NCI-H82 treated with DMSO at 0.1 percent for 48 hours (cell line): ENCODE results near the gene CCDC38.

ENCODE experiments used
- DNase-seq: peaks from one replicate; lab custom pipeline; 2025; ENCODE audit not compliant: unreplicated experiment; lab: John Stamatoyannopoulos, UW

The CCDC38 gene

GRCh38 chr12:95962222-95962621 is 19.8 kb upstream of the CCDC38 start:
- no peak for DNase-seq

- DNase-seq, result no peak
These were observed 17.8 kb upstream of the CCDC38 start for GRCh38 chr12:95960241-95960640.

DNA sequence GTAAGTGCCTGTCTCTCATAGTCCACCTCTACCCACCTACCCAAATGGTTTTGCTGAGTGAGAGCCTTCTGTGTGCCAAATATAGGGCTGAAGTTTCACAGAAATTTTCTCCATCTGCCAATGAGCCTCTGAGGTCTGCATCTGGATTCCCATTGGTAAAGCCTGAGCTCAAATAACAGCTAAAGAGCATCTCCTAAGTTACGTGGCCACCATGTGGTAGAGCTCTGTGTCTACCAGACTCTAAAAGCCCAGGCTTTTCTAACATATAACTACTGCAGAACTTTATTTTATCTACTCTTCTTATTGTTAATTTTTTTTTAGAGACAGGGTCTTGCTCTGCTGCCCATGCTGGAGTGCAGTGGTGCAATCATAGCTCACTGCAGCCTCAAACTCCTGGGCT is 16.7 kb upstream of the CCDC38 start:
- no peak for DNase-seq

DNA sequence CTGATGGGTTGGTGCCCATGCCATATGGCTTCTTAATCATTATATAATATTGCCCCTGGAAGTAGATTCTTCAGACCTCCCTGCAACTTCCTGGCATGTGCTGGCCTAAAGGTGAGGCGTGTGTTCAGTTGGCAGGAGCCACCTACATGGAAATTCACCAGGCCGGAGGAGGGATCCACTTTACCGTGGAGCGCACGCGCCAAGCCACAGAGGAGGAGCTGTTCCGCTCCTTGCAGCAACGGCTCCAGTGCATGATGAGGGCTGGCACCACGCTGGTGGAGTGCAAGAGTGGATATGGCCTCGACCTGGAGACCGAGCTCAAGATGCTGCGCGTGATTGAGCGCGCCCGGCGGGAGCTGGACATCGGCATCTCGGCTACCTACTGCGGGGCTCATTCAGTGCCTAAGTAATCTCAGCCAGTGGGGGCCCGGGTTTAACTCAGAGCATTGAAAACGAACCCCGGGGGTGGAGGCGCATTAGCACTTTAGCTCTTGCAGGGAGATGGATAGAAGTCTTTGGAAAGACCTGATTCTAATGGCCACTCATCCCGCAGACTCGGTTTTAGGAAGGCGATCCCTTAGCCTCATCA is 14.2 kb upstream of the CCDC38 start:
- no peak for DNase-seq

- DNase-seq, result no peak
These were observed 13.2 kb upstream of the CCDC38 start for GRCh38 chr12:95955549-95956159.

GRCh38 chr12:95953000-95953399 is 10.6 kb upstream of the CCDC38 start:
- no peak for DNase-seq

GRCh38 chr12:95951515-95951914 is 9.1 kb upstream of the CCDC38 start:
- no peak for DNase-seq

DNA sequence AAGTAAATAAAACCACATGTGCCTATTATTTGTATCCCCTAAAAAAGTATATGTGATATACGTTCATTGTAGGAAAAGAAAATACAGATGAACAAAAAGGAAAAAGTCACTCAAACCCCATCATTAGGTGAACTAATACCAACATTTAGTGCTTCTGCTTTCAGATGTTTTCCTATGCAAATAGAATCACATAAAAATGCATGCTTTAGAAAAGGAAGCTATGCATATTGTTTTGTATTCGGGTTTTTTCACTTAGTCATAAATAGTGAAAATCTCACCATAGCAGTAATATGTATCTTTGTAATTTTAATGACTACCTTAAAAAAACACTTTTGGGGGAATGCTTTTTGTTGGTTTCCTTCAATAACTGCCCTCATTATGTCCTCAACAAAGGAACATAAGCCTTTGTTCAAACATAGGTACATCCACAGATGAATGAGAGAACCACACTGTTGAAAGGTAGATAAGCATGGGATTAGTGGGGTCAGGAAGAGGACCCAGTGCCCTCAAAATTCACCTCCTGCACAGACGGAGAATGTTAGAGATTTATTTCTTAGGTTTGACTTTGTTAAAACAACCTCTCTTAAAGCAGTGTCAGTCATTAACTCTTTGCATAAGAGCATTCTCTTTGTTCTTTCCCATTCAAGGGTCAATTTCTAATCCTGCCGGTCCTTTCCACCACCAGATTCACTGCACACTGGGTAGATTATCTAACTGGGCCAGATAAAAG is 7.2 kb upstream of the CCDC38 start:
- no peak for DNase-seq

DNA sequence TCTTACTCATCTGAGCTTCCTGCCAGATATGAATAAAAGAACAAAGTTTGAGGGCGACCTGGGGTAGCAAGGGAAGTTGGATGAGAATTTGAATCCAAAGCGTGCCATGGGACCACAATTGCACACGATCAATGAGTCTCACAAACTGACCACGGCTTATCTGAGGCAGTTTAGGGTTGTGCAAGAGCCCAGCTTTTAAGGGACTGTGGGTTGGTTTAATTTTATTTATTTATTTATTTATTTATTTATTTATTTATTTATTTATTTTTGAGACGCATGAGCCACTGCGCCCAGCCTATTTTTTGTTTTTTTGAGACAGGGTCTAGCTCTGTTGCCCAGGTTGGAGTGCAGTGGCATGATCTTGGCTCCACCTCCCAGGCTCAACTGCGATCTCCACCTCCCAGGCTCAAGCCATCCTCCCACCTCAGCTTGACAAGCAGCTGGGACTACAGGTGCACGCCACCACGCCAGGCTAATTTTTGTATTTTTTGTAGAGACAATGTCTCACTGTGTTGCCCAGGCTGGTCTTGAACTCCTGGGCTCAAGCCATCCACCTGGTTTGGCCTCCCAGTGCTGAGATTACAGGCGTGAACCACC is 1.8 kb upstream of the CCDC38 start:
- no peak for DNase-seq

GRCh38 chr12:95943330-95943842 is 972 bp upstream of the CCDC38 start, which contains the start of gene AMDHD1:
TSS of gene AMDHD1 (plus strand) at chr12:95943331. CDS start at chr12:95943399, 68 bp downstream.
- no peak for DNase-seq

GRCh38 chr12:95942101-95942523 is 302 bp downstream of the CCDC38 start:
- no peak for DNase-seq

- no peak for DNase-seq
These were observed 1.9 kb downstream of the CCDC38 start for GRCh38 chr12:95940514-95940913.

DNA sequence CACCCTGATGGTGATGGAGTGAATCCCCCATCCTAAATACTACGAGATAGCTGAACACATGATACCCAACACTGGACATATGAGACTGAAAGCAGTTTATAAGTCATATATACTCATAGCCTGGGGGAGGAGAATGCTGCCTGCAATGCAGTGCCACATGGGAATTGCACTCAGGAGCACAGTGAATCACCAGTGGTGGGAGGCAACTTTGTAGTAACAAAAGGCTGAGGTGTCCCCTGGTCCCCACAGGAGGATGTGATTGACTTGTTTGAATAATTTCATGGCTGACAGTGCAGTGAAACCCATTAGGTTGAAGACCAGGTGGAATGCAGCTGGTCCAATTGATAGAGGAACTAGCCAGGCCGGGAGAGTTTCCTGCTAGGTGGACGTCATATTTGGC is 20.2 kb downstream of the CCDC38 start:
- DNase-seq, result no peak

DNA sequence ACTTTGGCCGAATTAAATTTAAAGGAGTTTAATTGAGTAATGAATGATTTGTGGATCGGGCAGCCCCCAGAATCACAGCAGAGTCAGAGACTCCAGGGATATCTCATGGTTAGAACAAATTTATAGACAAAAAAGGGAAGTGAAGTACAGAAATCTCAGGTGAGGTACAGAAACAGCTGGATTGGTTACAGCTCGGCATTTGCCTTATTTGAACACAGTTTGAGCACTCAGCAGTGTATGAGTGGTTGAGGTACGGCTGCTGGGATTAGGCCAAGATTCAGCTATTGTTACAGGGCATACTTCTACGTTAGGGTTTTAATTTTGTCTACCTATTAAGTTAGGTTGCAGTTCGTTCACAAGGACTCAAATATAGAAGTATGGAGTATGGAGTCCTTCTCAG is 23.3 kb downstream of the CCDC38 start:
- DNase-seq, result no peak

GRCh38 chr12:95918194-95918993 is 24.0 kb downstream of the CCDC38 start:
- DNase-seq, result peak; percentile 65

DNA sequence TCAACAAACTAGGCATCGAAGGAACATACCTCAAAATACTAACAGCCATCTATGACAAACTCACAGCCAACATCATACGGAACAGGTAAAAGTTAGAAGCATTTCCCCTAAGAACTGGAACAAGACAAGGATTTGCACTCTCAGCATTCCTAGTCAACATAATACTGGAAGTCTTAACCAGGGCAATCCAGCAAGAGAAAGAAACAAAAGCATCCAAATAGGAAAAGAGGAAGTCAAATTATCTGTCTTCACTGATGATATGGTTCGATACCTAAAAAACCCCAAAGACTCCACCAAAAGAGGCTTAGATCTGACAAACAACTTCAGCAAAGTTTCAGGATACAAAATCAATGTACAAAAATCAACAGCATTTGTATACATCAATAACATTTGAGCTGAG is 32.5 kb downstream of the CCDC38 start:
- no peak for DNase-seq

- DNase-seq, result no peak
These were observed 33.8 kb downstream of the CCDC38 start for GRCh38 chr12:95908573-95908972.

DNA sequence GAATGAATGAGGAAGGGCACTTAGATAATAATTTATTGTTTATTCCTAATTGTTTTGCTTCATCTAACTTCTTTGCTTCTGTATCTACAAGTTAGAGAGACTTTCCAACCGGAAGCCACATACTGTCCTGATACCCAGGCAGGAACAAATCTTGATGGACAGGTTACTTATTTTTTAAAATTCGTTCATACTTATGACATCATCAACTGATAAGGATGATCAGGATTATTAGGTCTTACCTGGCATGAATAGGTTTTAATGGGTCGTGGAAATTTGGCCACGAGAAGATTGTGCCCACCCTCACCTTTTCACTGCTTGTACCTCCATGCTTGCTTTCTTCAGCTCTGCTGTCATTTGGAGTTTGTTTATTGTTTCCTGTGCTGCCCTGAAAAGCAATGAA is 44.3 kb downstream of the CCDC38 start:
- no peak for DNase-seq

- DNase-seq, result no peak
These were observed 45.6 kb downstream of the CCDC38 start for GRCh38 chr12:95896846-95897245.

DNA sequence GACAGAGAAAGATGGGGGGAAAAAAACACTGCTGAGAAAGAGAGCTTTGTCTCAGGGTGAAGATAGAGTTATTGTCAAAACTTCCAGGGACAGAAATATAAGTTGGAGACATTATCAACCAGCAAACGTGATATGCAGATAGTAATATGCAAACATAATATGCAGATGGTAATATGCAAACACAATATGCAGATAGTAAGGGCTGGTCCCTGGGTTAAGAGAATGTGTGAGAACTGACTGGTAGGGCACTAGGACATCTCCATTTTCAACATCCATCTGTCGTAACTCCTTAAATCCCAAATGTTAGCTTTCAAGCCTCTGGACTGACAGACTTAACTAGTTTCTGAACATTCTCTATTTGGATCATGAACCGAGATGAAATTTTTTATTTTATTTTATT is 51.5 kb downstream of the CCDC38 start:
- no peak for DNase-seq

DNA sequence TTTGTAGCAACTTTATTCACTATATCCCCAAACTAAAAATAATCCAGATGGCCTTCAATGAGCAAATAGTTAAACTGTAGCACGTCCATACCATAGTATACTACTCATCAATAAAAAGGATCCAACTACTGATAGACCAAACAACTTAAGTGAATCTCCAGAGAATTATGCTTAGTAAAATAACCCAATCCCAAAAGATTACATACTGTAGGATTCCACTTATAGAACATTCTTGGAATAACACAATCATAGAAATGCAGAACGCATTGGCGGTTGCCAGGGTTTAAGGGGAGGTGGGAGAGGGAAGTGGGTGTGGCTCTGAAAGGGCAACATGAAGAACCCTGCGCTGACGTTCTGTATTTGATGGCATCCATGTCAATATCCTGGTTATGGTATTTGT is 55.1 kb downstream of the CCDC38 start:
- no peak for DNase-seq
